ENCODE results near the gene PLPP6.
A peak's percentile ranks its signal among the peaks of the same experiment; 100 is the strongest.

Gene PLPP6

GRCh38 chr9:4686584-4686983 is 24.5 kb downstream of the PLPP6 start:
- in situ Hi-C loops (cut with HindIII; ENCODE audit: low pct_unique_long_range_greater_than_20kb, low sequenced_read_pairs) = no loop called here
- TF ChIP-seq JUND (IDR thresholded peaks at IDR 0.05; ENCODE audit: low read depth) = no peak
- DNase-seq (ENCODE audit: low read depth in 1 of 2, low spot score in 1 of 2) = no peak

- TF ChIP-seq JUND (IDR thresholded peaks at IDR 0.05; ENCODE audit: low read depth) = no peak
- DNase-seq (ENCODE audit: low read depth in 1 of 2, low spot score in 1 of 2) = no peak
- in situ Hi-C loops (cut with HindIII; ENCODE audit: low pct_unique_long_range_greater_than_20kb, low sequenced_read_pairs) = no loop called here
These were observed 26.9 kb downstream of the PLPP6 start for GRCh38 chr9:4689021-4689420.

GRCh38 chr9:4689687-4690104 is 27.6 kb downstream of the PLPP6 start:
- in situ Hi-C loops (cut with HindIII; ENCODE audit: low pct_unique_long_range_greater_than_20kb, low sequenced_read_pairs) = no loop called here
- no peak for TF ChIP-seq JUND (IDR thresholded peaks at IDR 0.05; ENCODE audit: low read depth)
- DNase-seq (ENCODE audit: low read depth in 1 of 2, low spot score in 1 of 2) = peak in 1 of 2 experiments; percentile 12

- TF ChIP-seq JUND (IDR thresholded peaks at IDR 0.05; ENCODE audit: low read depth) = no peak
- in situ Hi-C loops (cut with HindIII; ENCODE audit: low pct_unique_long_range_greater_than_20kb, low sequenced_read_pairs) = no loop called here
- no peak for DNase-seq (ENCODE audit: low read depth in 1 of 2, low spot score in 1 of 2)
These were observed 28.1 kb downstream of the PLPP6 start for GRCh38 chr9:4690144-4690543.

GRCh38 chr9:4691795-4692194 is 29.7 kb downstream of the PLPP6 start:
- no peak for DNase-seq (ENCODE audit: low read depth in 1 of 2, low spot score in 1 of 2)
- in situ Hi-C loops (cut with HindIII; ENCODE audit: low pct_unique_long_range_greater_than_20kb, low sequenced_read_pairs) = no loop called here
- no peak for TF ChIP-seq JUND (IDR thresholded peaks at IDR 0.05; ENCODE audit: low read depth)

GRCh38 chr9:4700091-4700490 is 38.0 kb downstream of the PLPP6 start:
- no peak for DNase-seq (ENCODE audit: low read depth in 1 of 2, low spot score in 1 of 2)

GRCh38 chr9:4700932-4701331 is 38.8 kb downstream of the PLPP6 start:
- no peak for TF ChIP-seq JUND (IDR thresholded peaks at IDR 0.05; ENCODE audit: low read depth)
- DNase-seq (ENCODE audit: low read depth in 1 of 2, low spot score in 1 of 2) = no peak
- in situ Hi-C loops (cut with HindIII; ENCODE audit: low pct_unique_long_range_greater_than_20kb, low sequenced_read_pairs) = no loop called here

More at GRCh38 chr9:4700091-4700490, 38.0 kb downstream of the PLPP6 start:
- in situ Hi-C loops (cut with HindIII; ENCODE audit: low pct_unique_long_range_greater_than_20kb, low sequenced_read_pairs) = no loop called here
- no peak for TF ChIP-seq JUND (IDR thresholded peaks at IDR 0.05; ENCODE audit: low read depth)

- TF ChIP-seq JUND (IDR thresholded peaks at IDR 0.05; ENCODE audit: low read depth) = no peak
- no peak for DNase-seq (ENCODE audit: low read depth in 1 of 2, low spot score in 1 of 2)
- in situ Hi-C loops (cut with HindIII; ENCODE audit: low pct_unique_long_range_greater_than_20kb, low sequenced_read_pairs) = no loop called here
These were observed 39.4 kb downstream of the PLPP6 start for GRCh38 chr9:4701526-4701925.

- TF ChIP-seq JUND (IDR thresholded peaks at IDR 0.05; ENCODE audit: low read depth) = no peak
- no peak for DNase-seq (ENCODE audit: low read depth in 1 of 2, low spot score in 1 of 2)
- in situ Hi-C loops (cut with HindIII; ENCODE audit: low pct_unique_long_range_greater_than_20kb, low sequenced_read_pairs) = no loop called here
These were observed 42.0 kb downstream of the PLPP6 start for GRCh38 chr9:4704129-4704528.

GRCh38 chr9:4706021-4706420 is 43.9 kb downstream of the PLPP6 start:
- in situ Hi-C loops (cut with HindIII; ENCODE audit: low pct_unique_long_range_greater_than_20kb, low sequenced_read_pairs) = no loop called here
- TF ChIP-seq JUND (IDR thresholded peaks at IDR 0.05; ENCODE audit: low read depth) = no peak

GRCh38 chr9:4706971-4707622 is 45.0 kb downstream of the PLPP6 start:
- in situ Hi-C loops (cut with HindIII; ENCODE audit: low pct_unique_long_range_greater_than_20kb, low sequenced_read_pairs) = no loop called here
- DNase-seq (ENCODE audit: low read depth in 1 of 2, low spot score in 1 of 2) = no peak
- no peak for TF ChIP-seq JUND (IDR thresholded peaks at IDR 0.05; ENCODE audit: low read depth)

More at GRCh38 chr9:4706021-4706420, 43.9 kb downstream of the PLPP6 start:
- DNase-seq (ENCODE audit: low read depth in 1 of 2, low spot score in 1 of 2) = no peak

GRCh38 chr9:4709380-4709779 is 47.3 kb downstream of the PLPP6 start:
- in situ Hi-C loops (cut with HindIII; ENCODE audit: low pct_unique_long_range_greater_than_20kb, low sequenced_read_pairs) = no loop called here
- no peak for DNase-seq (ENCODE audit: low read depth in 1 of 2, low spot score in 1 of 2)
- no peak for TF ChIP-seq JUND (IDR thresholded peaks at IDR 0.05; ENCODE audit: low read depth)

GRCh38 chr9:4713849-4714248 is 51.8 kb downstream of the PLPP6 start:
- in situ Hi-C loops (cut with HindIII; ENCODE audit: low pct_unique_long_range_greater_than_20kb, low sequenced_read_pairs) = no loop called here
- no peak for DNase-seq (ENCODE audit: low read depth in 1 of 2, low spot score in 1 of 2)
- TF ChIP-seq JUND (IDR thresholded peaks at IDR 0.05; ENCODE audit: low read depth) = no peak
